Measurements from ENCODE around the gene SUCO.

DNA sequence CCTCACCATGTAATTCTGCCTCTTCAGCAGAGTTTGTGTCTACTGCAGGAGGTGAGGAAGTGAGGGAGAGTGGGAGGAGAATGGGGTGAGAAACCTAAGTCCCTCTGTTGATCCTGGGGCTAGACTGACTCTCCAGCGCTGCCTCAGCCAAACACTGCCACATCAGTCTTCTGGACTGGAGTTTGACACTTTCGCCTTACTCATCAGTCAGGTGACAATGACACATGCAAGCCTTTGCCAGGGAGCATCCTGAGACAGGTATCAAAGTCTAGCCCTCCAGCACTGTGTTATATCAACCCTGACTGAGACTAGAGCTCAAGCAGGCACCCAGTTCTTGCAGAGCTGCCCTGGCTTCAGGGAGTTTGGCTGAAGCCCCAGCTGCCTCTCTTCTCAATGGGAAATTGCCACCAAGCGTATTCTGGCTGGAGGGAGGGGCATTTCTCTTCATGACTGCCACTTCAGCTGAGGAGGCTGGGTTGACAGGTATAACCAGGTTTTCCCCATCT is 33.3 kb upstream of the SUCO start:
- TF ChIP-seq, protein P1, sequence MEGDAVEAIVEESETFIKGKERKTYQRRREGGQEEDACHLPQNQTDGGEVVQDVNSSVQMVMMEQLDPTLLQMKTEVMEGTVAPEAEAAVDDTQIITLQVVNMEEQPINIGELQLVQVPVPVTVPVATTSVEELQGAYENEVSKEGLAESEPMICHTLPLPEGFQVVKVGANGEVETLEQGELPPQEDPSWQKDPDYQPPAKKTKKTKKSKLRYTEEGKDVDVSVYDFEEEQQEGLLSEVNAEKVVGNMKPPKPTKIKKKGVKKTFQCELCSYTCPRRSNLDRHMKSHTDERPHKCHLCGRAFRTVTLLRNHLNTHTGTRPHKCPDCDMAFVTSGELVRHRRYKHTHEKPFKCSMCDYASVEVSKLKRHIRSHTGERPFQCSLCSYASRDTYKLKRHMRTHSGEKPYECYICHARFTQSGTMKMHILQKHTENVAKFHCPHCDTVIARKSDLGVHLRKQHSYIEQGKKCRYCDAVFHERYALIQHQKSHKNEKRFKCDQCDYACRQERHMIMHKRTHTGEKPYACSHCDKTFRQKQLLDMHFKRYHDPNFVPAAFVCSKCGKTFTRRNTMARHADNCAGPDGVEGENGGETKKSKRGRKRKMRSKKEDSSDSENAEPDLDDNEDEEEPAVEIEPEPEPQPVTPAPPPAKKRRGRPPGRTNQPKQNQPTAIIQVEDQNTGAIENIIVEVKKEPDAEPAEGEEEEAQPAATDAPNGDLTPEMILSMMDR (conservative IDR thresholded peaks at IDR 0.05; ENCODE audit: low read length), result no peak
- TF ChIP-seq EZH2phosphoT487 (IDR thresholded peaks at IDR 0.05; ENCODE audit: borderline replicate concordance), result no peak
